HepG2 (cell line): ENCODE measurements around the gene ASB16. TPM values are rescaled to one million over a fixed set of nuclear protein-coding genes. Genes with fewer than 3 reads are reported as not detected.
A peak's percentile ranks its signal among the peaks of the same experiment; 100 is the strongest.

ENCODE experiments used
- ARID3A ChIP-seq: IDR thresholded peaks from 2 replicates; pipeline ENCODE4 v1.6.1; 2012; ENCODE audit warnings: low read depth, low read length, improper control_type of control experiment
- BORCS8-MEF2B ChIP-seq: sonication (generic); formaldehyde crosslinking; IDR thresholded peaks from 2 replicates; pipeline ENCODE4 v1.8.0; 2022; ENCODE audit warnings: mild to moderate bottlenecking, missing genetic modification reagents
- CBX5 ChIP-seq: sonication (generic); formaldehyde crosslinking; IDR thresholded peaks from 2 replicates; pipeline ENCODE4 v1.4.0; 2020; ENCODE audit warnings: missing genetic modification reagents, borderline replicate concordance
- CENPT ChIP-seq: sonication (generic); formaldehyde crosslinking; IDR thresholded peaks from 2 replicates; pipeline ENCODE4 v1.8.0; 2022; ENCODE audit warnings: low read depth, mild to moderate bottlenecking, moderate library complexity, missing genetic modification reagents
- EEA1 ChIP-seq: sonication (generic); formaldehyde crosslinking; IDR thresholded peaks from 2 replicates; pipeline ENCODE4 v1.5.1; 2020; ENCODE audit warnings: mild to moderate bottlenecking, missing genetic modification reagents, borderline replicate concordance
- JUN ChIP-seq: sonication (generic); formaldehyde crosslinking; IDR thresholded peaks from 2 replicates; pipeline ENCODE4 v1.4.0; 2020; ENCODE audit warnings: mild to moderate bottlenecking, missing genetic modification reagents
- KLF12 ChIP-seq: sonication (generic); formaldehyde crosslinking; IDR thresholded peaks from 2 replicates; pipeline ENCODE4 v1.4.0; 2020; ENCODE audit warnings: missing genetic modification reagents, borderline replicate concordance
- MATR3 ChIP-seq: sonication (generic); formaldehyde crosslinking; IDR thresholded peaks from 2 replicates; pipeline ENCODE4 v1.4.0; 2020; ENCODE audit warnings: missing genetic modification reagents
- MEF2D ChIP-seq: sonication (generic); formaldehyde crosslinking; IDR thresholded peaks from 2 replicates; pipeline ENCODE4 v1.5.1; 2020; ENCODE audit warnings: mild to moderate bottlenecking, missing genetic modification reagents
- MNT ChIP-seq: fragments of 450-650 bp; IDR thresholded peaks from 2 replicates; pipeline ENCODE4 v1.6.1; 2016
- SMAD9 ChIP-seq: sonication (generic); formaldehyde crosslinking; IDR thresholded peaks from 2 replicates; pipeline ENCODE4 v1.5.1; 2020; ENCODE audit warnings: mild to moderate bottlenecking, missing genetic modification reagents
- SOX13 ChIP-seq, 3 experiments: fragments of 450-650 bp in 1 of 3; sonication (generic) in 1 of 3; formaldehyde crosslinking in 1 of 3; IDR thresholded peaks in 2 of 3; conservative IDR thresholded peaks in 1 of 3; 2 replicates each; pipeline versions ENCODE4 v1.5.0 to v1.6.1; 2016 to 2020; ENCODE audit warnings: antibody characterized with exemption in 1 of 3, mild to moderate bottlenecking in 1 of 3, missing compliant biosample characterization in 1 of 3, missing genetic modification reagents in 1 of 3, moderate library complexity in 1 of 3
- ZFY ChIP-seq: sonication (generic); formaldehyde crosslinking; IDR thresholded peaks from 2 replicates; pipeline ENCODE4 v1.4.0; 2020; ENCODE audit warnings: missing genetic modification reagents
- ZNF124 ChIP-seq: sonication (generic); formaldehyde crosslinking; IDR thresholded peaks from 2 replicates; pipeline ENCODE4 v1.4.0; 2020; ENCODE audit warnings: missing genetic modification reagents
- ZNF207 ChIP-seq: fragments of 450-650 bp; IDR thresholded peaks from 2 replicates; pipeline ENCODE4 v1.6.1; 2016; ENCODE audit warnings: antibody characterized with exemption, borderline replicate concordance
- ZNF468 ChIP-seq: sonication (generic); formaldehyde crosslinking; IDR thresholded peaks from 2 replicates; pipeline ENCODE4 v1.8.0; 2022; ENCODE audit warnings: mild to moderate bottlenecking, moderate library complexity, missing genetic modification reagents
- ZNF570 ChIP-seq: sonication (generic); formaldehyde crosslinking; IDR thresholded peaks from 2 replicates; pipeline ENCODE4 v1.4.0; 2020; ENCODE audit warnings: mild to moderate bottlenecking, missing genetic modification reagents, borderline replicate concordance
- ZNF574 ChIP-seq: sonication (generic); formaldehyde crosslinking; IDR thresholded peaks from 2 replicates; pipeline ENCODE4 v1.4.0; 2020; ENCODE audit warnings: missing genetic modification reagents
- ZNF710 ChIP-seq: sonication (generic); formaldehyde crosslinking; IDR thresholded peaks from 2 replicates; pipeline ENCODE4 v1.5.0; 2020; ENCODE audit warnings: mild to moderate bottlenecking, missing genetic modification reagents, borderline replicate concordance
- ZNF720 ChIP-seq: sonication (generic); formaldehyde crosslinking; IDR thresholded peaks from 2 replicates; pipeline ENCODE4 v1.4.0; 2020; ENCODE audit warnings: missing genetic modification reagents
- ZNF761 ChIP-seq: sonication (generic); formaldehyde crosslinking; conservative IDR thresholded peaks from 2 replicates; pipeline ENCODE4 v1.4.0; 2020; ENCODE audit warnings: mild to moderate bottlenecking, missing genetic modification reagents
- ZNF772 ChIP-seq: sonication (generic); formaldehyde crosslinking; IDR thresholded peaks from 2 replicates; pipeline ENCODE4 v1.5.0; 2020; ENCODE audit warnings: mild to moderate bottlenecking, missing genetic modification reagents
- polyA plus RNA-seq, 8 experiments: library from polyadenylated mRNA; depleted of rRNA in 3 of 8; stranded (reverse) in 7 of 8; unstranded in 1 of 8; fragments of >200 nt; fragmentation: Illumina TruSeq in 4 of 8; extraction: Trizol in 4 of 8; gene quantifications; 2 replicates each; pipeline versions ENCODE4 v1.2.1 to v1.2.3, GENCODE V29; 2011 to 2016; ENCODE audit warnings: low read depth in 4 of 8, missing spikeins in 1 of 8, mixed read lengths in 1 of 8; ENCODE audit not compliant: insufficient read depth in 1 of 8
- total RNA-seq, 5 experiments: library from RNA; depleted of rRNA; stranded (reverse); fragments of >200 nt; fragmentation: Illumina TruSeq; extraction: Trizol; gene quantifications; 2 replicates each; pipeline ENCODE4 v1.2.3, GENCODE V29; 2016; ENCODE audit warnings: low read depth in 1 of 5

Gene ASB16
- total and polyA plus RNA-seq, 2 of the 13 experiments (the other 11 are each of a cell fraction or from before 2014, with no cell fraction given), result 0.07 TPM; not detected in 1

- TF ChIP-seq MNT, result no peak
- TF ChIP-seq ZNF720 (CRISPR knock-in tag), result no peak
- TF ChIP-seq CENPT (CRISPR knock-in tag), result no peak
- peak; percentile 76 for TF ChIP-seq ZNF574 (CRISPR knock-in tag)
- no peak for TF ChIP-seq ZNF772 (CRISPR knock-in tag)
- no peak for TF ChIP-seq SOX13 (IDR thresholded peaks at IDR 0.05)
- no peak; a peak in 1 of 4 replicates for TF ChIP-seq SOX13 (CRISPR knock-in tag; conservative IDR thresholded peaks at IDR 0.05 in 1 of 2, IDR thresholded peaks at IDR 0.05 in 1 of 2)
- TF ChIP-seq ZNF124 (CRISPR knock-in tag), result no peak; the same call in none of the 2 replicates
- peak; percentile 35; the same call in 1 of the 2 replicates for TF ChIP-seq CBX5 (CRISPR knock-in tag)
- TF ChIP-seq ZNF710 (CRISPR knock-in tag), result no peak
- no peak for TF ChIP-seq SMAD9 (CRISPR knock-in tag)
- TF ChIP-seq MATR3 (CRISPR knock-in tag), result no peak
- no peak for TF ChIP-seq ZNF468 (CRISPR knock-in tag)
- no peak for TF ChIP-seq ZNF207
- TF ChIP-seq ZFY, result peak; percentile 87
- TF ChIP-seq ZNF570 (CRISPR knock-in tag), result no peak
- TF ChIP-seq ZNF761 (CRISPR knock-in tag), result no peak
- peak; percentile 71 for TF ChIP-seq MEF2D (CRISPR knock-in tag)
- TF ChIP-seq JUN (CRISPR knock-in tag), result 0 out of 2 replicates have a peak, but pooled peaks have one; percentile 22
- TF ChIP-seq KLF12 (CRISPR knock-in tag), result peak; percentile 23; the same call in 1 of the 2 replicates
- no peak for TF ChIP-seq EEA1
- no peak for TF ChIP-seq ARID3A
- peak; percentile 74; the same call in 1 of the 2 replicates for TF ChIP-seq BORCS8-MEF2B
Measured at GRCh38 chr17:44200478-44201155, 30.1 kb downstream of the ASB16 start (continued).
